Measurements from ENCODE around the gene RTP5. TPM values are rescaled to one million over a fixed set of nuclear protein-coding genes. Genes with fewer than 3 reads are reported as not detected.
A peak's percentile ranks its signal among the peaks of the same experiment; 100 is the strongest.

Gene RTP5
- total and polyA plus RNA-seq, 2 donors (not counting 1 experiment from before 2014, with no cell fraction given), result not detected

DNA sequence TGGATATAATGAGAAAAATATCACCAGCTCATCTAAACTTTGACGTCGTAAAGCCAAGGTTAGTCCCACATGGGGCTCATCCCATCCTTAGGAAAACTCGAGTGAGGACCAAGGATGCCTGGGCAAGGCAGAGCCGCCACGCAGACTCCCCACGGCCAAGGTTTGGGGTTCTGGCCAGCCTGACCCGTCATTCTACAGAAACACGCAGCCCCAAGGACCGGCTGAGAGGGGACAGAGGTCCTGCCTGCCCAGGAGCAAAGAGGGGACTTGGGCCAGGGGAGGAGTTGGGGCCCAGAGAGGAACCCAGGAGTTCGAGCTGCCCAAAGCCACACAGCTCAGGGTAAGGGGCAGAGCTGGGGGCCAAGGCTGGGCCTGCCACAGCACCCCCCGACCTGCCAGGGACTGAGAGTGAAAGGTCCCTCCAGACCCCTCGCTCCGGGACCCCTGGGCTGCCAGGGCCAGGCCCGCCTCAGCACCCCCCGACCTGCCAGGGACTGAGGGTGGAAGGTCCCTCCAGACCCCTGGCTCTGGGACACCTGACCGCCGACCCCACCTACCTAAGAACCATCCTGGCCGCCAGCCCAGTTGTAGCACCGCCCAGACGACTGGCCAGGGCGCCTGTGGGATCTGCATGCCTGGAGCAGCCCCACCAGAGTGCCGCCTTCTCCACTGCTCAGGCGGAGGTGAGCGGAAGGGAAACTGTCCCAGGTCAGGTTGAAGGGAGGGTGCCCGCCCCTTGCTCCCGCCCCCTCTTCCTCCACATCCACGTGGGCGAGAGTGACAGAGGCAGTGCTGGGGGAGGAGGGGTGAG, 11.1 kb upstream of the RTP5 start, which contains the start of gene PDCD1:
Gene PDCD1 (minus strand): TSS at position 689 of the 811 bp plus-strand sequence. CDS start 56 bp downstream, at position 633.
- Histone ChIP-seq H3K4me2 (ENCODE audit: extremely low read depth, insufficient read depth, low read length) (peak within 1 kb of the TSS; percentile 4), H2AFZ (ENCODE audit: low read length) (peak within 1 kb of the TSS; percentile 25)

GRCh38 chr2:241859017-241859435, 10.5 kb upstream of the RTP5 start:
- Histone ChIP-seq H3K4me2 (ENCODE audit: extremely low read depth, insufficient read depth, low read length) (no peak overlapping the region), H3K4me3 (replicated peaks in 1 of 4; ENCODE audit: control extremely low read depth in 1 of 4, insufficient read depth in 1 of 4, low read depth in 3 of 4, low read length in 4 of 4) (no peak overlapping the region), H3K27ac (ENCODE audit: insufficient read depth, low read length) (no peak overlapping the region)

More for the DNA sequence above, 11.1 kb upstream of the RTP5 start, which contains the start of gene PDCD1:
- Histone ChIP-seq H3K9me3 (ENCODE audit: control insufficient read depth, insufficient read depth, low read depth, low read length) (no peaks in the 10 kb centered on the region), H3K27me3 (ENCODE audit: control insufficient read depth, insufficient read depth, low read length) (no peaks in the 10 kb centered on the region), H3K4me1 (ENCODE audit: control insufficient read depth, extremely low read depth, insufficient read depth, low read length) (peaks cover 2% of the 10 kb centered on the region), H3K27ac (ENCODE audit: insufficient read depth, low read length) (no peak within 1 kb of the TSS), H3K9ac (ENCODE audit: insufficient read depth, low read length) (no peak within 1 kb of the TSS), H3K79me2 (ENCODE audit: control insufficient read depth, insufficient read depth, low read length) (no peaks in the 10 kb centered on the region), H3K36me3 (ENCODE audit: control insufficient read depth, insufficient read depth, low read length) (no peaks in the 10 kb centered on the region), H3K4me3 (replicated peaks in 1 of 4; ENCODE audit: control extremely low read depth in 1 of 4, insufficient read depth in 1 of 4, low read depth in 3 of 4, low read length in 4 of 4) (peak within 1 kb of the TSS in 3 of 4 experiments; percentile 1 to 32 (median 7)), H4K20me1 (ENCODE audit: control insufficient read depth, extremely low read depth, insufficient read depth, low read length) (no peaks in the 10 kb centered on the region)
- no peak for TF ChIP-seq EZH2 (IDR thresholded peaks at IDR 0.05; ENCODE audit: low read length, missing control alignments)
- TF ChIP-seq, protein P1, sequence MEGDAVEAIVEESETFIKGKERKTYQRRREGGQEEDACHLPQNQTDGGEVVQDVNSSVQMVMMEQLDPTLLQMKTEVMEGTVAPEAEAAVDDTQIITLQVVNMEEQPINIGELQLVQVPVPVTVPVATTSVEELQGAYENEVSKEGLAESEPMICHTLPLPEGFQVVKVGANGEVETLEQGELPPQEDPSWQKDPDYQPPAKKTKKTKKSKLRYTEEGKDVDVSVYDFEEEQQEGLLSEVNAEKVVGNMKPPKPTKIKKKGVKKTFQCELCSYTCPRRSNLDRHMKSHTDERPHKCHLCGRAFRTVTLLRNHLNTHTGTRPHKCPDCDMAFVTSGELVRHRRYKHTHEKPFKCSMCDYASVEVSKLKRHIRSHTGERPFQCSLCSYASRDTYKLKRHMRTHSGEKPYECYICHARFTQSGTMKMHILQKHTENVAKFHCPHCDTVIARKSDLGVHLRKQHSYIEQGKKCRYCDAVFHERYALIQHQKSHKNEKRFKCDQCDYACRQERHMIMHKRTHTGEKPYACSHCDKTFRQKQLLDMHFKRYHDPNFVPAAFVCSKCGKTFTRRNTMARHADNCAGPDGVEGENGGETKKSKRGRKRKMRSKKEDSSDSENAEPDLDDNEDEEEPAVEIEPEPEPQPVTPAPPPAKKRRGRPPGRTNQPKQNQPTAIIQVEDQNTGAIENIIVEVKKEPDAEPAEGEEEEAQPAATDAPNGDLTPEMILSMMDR (conservative IDR thresholded peaks at IDR 0.05 in 1 of 2, IDR thresholded peaks at IDR 0.05 in 1 of 2; ENCODE audit: low read depth in 1 of 2, low read length in 2 of 2), result no peak
- DNase-seq (ENCODE audit: low read depth in 2 of 2), result no peak

More at GRCh38 chr2:241859017-241859435, 10.5 kb upstream of the RTP5 start:
- DNase-seq (ENCODE audit: low read depth in 2 of 2), result no peak
- no peaks in the 10 kb centered on the region for H3K27me3 ChIP-seq (ENCODE audit: control insufficient read depth, insufficient read depth, low read length)
- no peaks in the 10 kb centered on the region for H3K9me3 ChIP-seq (ENCODE audit: control insufficient read depth, insufficient read depth, low read depth, low read length)
- H3K79me2 ChIP-seq (ENCODE audit: control insufficient read depth, insufficient read depth, low read length), result no peaks in the 10 kb centered on the region
- no peaks in the 10 kb centered on the region for H4K20me1 ChIP-seq (ENCODE audit: control insufficient read depth, extremely low read depth, insufficient read depth, low read length)
- no peaks in the 10 kb centered on the region for H3K36me3 ChIP-seq (ENCODE audit: control insufficient read depth, insufficient read depth, low read length)
- no peak overlapping the region for H3K9ac ChIP-seq (ENCODE audit: insufficient read depth, low read length)
- TF ChIP-seq, protein P1 (conservative IDR thresholded peaks at IDR 0.05 in 1 of 2, IDR thresholded peaks at IDR 0.05 in 1 of 2; ENCODE audit: low read depth in 1 of 2, low read length in 2 of 2), result no peak
- TF ChIP-seq EZH2 (IDR thresholded peaks at IDR 0.05; ENCODE audit: low read length, missing control alignments), result no peak
- H2AFZ ChIP-seq (ENCODE audit: low read length), result no peak overlapping the region
- peaks cover 2% of the 10 kb centered on the region for H3K4me1 ChIP-seq (ENCODE audit: control insufficient read depth, extremely low read depth, insufficient read depth, low read length)

Measured in fibroblast of lung (primary cell).